ENCODE data around the gene ALDOB.
"Not testable (repeated sequence)": the region's sequence is repeated elsewhere in the genome, so short reads cannot be mapped to it uniquely, and the experiment has no call there.

ALDOB gene

DNA sequence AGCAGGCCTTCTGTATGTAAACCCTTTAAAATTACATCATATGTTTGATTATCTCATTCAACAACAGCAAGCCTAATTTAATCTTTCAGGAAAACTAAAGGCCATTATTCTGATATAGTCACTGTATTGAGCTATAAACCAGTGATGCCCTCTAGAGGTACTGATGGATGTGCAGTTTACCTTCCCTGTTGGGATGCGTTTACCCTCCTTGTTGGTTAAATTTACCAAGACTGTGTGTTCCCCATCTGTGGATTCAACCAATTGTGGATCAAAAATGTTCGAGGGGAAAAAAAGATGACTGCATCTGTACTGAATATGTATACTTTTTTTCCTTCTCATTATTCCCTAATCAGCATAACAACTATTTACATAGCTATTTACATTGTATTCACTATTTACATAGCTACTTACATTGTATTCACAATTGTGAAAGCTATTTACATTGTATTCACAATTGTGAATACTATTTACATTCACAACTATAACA lies 47.0 kb downstream of the ALDOB start:
- in situ Hi-C loops (cut with MboI; ENCODE audit: low sequenced_read_pairs), result no loop called here

DNA sequence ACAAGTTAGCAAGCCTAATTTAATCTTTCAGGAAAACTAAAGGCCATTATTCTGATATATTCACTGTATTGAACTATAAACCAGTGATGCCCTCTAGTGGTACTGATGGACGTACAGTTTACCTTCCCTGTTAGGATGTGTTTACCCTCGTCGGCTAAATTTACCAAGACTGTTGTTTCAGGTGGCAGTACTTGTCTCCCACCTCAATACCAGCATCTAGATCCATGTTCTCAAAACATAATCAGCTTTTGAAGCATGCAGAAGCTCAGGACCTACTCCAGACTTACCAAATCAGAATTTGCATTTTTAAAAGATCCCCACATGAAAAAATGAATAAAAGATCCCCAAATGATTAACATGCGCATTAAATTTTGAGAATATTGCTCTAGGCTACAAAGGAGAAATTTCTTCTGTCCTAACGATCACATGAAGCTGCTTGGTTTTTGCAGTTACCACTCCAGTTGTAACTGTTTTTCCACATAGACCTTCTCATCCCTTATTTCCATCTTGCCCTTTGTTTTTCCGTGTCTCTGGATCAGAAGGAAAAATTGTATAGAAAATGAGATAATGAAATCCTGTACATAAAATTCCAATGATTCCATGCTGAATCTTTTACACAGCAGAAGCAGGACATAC lies 47.6 kb downstream of the ALDOB start:
- in situ Hi-C loops (cut with MboI; ENCODE audit: low sequenced_read_pairs), result no loop called here

DNA sequence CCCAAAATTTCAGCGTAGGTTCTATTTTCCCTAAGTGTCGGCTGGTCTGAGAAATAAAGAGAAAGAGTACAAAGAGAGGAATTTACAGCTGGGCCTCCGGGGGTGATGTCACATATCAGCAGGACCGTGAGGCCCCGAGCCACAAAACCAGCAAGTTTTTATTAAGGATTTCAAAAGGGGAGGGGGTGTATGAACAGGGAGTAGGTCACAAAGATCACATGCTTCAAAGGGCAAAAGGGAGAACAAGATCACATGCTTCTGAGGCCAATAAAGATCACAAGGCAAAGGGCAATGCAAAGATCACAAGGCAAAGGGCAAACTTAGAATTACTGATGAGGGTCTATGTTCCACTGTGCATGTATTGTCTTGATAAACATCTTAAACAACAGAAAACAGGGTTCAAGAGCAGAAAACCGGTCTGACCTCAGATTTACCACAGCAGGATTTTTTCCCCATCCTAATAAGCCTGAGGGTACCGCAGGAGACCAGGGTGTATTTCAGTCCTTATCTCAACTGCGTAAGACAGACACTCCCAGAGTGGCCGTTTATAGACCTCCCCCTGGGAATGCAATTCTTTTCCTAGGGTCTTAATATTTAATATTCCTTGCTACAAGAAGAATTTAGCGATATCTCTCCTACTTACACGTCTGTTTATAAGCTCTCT lies 50.6 kb downstream of the ALDOB start, which contains the start of gene BAAT:
Gene BAAT, minus strand, starts transcription at position 134 of the 664 bp plus-strand sequence. CDS start 13,602 bp downstream, outside the sequence.
- in situ Hi-C loops (cut with MboI; ENCODE audit: low sequenced_read_pairs), result not testable (repeated sequence)

DNA sequence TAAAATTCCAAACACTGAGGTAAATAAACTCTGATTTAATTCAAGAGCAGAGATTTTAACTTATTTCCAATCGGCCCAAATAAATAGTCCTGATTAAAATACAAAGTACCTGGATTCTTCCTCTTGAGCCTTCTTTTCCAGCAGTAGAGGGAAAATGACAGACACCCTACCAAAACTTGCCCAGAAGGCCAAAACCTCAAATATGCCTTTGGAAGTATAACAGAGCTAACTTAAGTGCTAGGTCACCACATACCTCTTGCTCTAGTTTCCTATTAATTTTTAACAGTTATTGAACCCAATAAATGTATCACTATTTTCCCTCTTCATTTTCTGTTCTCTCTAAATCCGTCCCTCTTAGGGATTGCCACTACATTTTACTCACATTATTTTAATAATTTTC lies 52.2 kb downstream of the ALDOB start:
- in situ Hi-C loops (cut with MboI; ENCODE audit: low sequenced_read_pairs), result no loop called here

DNA sequence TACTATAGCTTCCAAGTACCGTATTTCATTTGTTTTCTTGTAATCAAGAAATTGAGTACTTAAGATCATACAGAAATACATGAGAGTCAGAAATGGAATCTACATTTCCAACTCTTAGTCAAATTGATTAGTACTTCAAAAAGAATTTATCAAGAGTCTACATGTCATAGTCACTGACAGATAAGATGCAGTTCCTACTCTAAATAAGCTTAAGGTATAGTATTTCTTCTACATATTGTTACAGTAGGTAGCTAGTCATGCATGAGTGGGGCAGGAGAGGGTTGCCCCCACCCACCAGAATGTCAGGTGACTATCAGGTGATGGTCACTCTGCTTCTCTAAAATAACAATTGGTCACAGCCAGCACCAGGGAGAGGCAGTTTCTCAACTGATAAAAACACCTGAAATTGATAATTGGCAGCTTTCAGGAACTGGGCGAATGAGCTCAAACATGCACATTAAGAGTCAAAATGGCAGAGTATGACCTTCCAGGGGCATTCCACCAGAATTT lies 53.7 kb downstream of the ALDOB start:
- in situ Hi-C loops (cut with MboI; ENCODE audit: low sequenced_read_pairs), result no loop called here

DNA sequence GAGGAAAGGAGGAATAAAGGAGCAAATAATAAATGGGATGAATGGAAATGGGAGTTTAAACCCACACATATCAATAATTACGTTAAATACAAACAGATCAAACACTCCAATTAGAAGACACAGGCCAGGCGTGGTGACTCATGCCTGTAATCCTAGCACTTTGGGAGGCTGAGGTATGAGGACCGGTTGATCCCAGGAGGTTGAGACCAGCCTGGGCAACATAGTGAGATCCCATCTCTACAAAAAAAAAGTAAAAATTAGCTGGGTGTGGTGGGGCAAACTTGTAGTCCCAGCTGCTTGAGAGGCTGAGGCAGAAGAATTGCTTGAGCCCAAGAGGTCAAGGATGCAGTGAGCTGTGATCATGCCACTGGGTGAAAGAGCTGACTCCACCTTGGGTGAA lies 54.5 kb downstream of the ALDOB start:
- in situ Hi-C loops (cut with MboI; ENCODE audit: low sequenced_read_pairs), result no loop called here

DNA sequence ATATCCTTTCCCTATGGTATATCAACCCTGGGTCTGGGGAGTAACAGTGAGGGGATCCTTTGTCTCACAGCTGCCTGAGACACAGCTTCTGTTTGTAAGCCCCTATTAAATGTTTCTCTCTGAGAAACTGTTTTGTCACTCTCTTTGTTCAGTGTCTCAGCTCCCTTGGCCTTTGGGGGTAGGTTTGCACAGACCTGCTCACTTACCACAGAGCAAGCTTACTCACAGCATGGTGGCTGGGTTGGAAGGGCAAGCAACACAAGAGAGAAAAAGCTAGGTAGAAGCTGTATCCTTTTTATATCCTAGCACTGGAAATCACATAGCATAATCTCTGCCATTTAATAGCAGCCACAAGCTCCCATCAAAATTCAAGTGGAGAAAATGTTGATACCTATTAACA lies 55.3 kb downstream of the ALDOB start:
- in situ Hi-C loops (cut with MboI; ENCODE audit: low sequenced_read_pairs), result no loop called here

DNA sequence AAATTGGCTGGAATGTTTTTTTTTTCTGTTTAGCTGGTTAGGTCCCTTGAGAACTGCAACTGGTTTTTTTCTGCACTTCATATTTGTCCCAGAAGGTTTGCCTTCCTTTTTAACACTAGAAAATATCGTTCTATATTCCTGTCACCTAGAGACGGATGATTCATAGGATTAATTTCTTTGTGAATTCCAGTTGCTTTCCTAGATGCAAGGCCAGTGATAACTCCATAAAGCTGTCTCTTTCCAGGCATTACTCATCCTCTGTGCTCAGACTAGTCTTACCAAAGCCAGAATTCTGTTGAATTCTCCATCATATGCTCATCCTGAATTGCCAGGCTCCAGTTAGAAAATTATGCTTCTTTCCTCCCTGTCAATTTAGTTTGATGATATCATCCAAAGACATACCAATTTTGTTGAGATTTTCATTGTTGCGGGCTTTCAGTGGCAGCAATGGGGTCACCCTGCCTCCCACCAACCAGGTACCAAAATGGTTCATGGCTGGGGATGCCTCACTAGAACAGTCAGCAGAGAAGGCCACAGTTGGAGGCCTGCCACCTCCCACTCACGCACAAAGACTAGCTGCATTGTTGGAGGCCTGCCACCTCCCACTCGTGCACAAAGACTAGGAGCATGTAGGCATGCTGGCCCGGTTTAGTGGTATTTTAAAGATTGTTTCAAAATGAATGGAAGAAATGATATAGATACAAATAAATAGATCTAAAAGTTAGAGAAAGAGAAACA lies 59.3 kb downstream of the ALDOB start:
- in situ Hi-C loops (cut with MboI; ENCODE audit: low sequenced_read_pairs), result no loop called here

DNA sequence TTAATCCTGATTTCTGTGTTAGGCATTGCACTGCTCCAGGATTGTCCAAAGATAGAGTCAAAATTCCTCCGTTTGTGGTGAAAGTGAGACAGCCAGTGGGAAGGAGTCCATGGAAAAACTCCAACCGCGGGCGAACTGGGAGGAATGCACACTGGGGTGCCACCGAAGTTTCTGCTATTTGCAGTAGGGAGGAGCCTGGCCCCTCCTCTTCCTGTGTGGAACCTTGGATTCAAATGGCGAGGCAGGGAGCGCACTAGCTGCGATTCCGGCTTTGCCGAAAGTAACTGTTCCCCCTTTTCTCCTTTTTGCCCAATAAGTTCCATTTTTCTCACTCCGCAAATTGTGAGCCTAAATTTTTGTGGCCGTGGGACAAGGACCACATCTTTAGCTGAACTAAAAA lies 60.0 kb downstream of the ALDOB start:
- in situ Hi-C loops (cut with MboI; ENCODE audit: low sequenced_read_pairs), result no loop called here

DNA sequence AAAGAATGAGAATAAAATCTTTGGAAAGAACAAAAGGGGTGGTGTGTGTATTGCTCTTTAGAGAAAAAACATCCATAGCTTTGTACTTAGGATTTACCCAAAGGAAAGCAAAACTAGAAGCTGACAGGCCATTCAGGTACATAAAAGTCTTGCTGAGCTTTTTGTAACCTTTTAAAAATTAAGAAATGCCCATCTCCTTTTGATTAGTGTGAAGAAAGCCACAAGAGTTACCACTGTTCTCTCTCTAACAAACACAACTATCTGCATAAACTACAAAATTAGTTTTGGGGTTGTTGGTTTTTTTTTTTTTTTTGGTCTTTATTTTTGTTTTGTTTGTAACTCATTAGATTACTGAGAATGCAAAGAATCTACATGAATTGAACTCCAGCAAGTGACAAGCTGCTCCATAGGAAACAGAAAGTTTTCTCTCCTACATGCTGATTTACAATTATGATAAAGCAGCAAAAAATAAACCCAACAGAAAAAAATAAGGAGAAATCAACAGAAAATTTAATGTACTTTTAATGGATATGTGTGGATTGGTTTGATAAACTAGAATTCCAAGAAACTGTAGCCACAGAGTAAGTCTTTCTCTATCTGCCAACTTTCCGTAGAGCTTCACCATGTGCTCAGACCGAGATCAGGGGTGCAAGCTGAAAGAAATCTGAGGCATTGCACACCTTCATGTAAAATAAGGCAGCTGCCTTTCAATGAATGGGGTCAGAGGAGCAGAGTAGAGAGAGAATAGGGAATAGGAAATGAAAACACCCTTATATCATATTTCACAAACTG lies 63.1 kb downstream of the ALDOB start:
- in situ Hi-C loops (cut with MboI; ENCODE audit: low sequenced_read_pairs), result no loop called here

DNA sequence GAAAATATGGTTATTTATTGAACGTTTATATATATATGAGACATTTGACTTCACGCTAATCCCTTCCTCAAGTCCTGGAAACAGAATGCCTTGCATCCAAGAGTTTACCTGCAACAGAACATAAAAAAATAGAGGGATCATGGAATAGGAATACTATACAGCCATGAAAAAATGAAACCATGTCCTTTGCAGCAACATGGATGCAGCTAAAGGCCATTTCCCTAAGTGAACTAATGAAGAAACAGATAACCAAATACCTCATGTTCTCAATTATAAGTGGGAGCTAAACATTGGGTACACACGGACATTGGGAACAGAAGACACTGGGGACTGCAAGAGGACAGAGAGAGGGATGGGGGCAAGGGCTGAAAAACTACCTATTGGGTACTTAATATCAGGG lies 63.8 kb downstream of the ALDOB start:
- in situ Hi-C loops (cut with MboI; ENCODE audit: low sequenced_read_pairs), result no loop called here
